ENCODE results near the gene NR2F2.

Gene NR2F2

DNA sequence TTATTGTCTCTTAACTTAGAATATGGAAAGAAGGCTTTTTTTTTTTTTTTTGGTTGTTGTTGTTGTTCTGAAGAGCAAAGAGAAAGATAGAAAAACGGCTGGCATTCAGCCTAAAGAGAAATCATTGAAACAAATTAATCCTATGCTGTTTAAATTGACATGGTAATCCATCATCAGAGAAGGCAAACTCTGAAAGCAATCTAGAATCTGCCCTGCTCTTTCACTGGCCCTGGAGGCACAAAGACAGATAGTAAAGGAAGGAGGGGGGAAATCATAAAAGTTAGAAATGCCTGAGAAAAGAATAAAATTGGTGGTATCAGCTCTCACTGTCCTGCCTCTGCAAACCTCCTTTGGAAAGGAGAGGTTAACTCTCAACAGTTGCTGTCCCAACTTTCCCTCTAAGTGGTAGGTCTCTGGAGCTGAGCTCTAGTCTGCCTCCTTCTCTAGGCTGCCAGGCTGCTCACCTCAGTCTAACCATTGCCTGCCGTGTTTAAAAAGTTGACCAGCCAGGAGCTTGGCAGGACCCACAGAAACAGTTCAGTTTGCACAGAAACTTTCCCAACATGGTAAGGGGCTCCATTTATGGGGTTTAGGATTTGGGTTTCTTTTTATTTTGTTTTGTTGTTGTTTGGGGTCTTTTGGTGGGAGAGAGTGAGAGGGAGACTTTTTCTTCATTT, 13.4 kb upstream of the NR2F2 start:
- no peak for DNase-seq (ENCODE audit: low read depth in 3 of 3)

DNA sequence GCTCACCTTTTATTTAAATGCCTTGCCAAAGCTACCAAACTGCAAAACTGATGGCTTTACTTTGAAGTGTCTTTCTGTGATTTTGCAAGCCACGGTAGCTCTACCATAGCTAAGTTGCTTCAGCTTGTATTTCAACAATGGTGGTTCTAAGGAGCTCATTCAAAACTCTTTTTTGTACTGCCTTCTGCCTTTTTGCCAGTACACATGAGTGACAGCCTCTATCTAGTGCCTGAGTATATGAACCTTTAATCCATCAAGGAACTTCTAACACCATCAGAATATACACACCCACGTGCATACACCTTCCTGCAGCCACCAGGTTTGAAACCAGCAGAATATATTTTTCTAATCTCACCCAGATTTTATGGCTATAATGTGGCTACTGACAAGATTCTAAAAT, 10.4 kb upstream of the NR2F2 start:
- DNase-seq (ENCODE audit: low read depth in 3 of 3), result no peak

DNA sequence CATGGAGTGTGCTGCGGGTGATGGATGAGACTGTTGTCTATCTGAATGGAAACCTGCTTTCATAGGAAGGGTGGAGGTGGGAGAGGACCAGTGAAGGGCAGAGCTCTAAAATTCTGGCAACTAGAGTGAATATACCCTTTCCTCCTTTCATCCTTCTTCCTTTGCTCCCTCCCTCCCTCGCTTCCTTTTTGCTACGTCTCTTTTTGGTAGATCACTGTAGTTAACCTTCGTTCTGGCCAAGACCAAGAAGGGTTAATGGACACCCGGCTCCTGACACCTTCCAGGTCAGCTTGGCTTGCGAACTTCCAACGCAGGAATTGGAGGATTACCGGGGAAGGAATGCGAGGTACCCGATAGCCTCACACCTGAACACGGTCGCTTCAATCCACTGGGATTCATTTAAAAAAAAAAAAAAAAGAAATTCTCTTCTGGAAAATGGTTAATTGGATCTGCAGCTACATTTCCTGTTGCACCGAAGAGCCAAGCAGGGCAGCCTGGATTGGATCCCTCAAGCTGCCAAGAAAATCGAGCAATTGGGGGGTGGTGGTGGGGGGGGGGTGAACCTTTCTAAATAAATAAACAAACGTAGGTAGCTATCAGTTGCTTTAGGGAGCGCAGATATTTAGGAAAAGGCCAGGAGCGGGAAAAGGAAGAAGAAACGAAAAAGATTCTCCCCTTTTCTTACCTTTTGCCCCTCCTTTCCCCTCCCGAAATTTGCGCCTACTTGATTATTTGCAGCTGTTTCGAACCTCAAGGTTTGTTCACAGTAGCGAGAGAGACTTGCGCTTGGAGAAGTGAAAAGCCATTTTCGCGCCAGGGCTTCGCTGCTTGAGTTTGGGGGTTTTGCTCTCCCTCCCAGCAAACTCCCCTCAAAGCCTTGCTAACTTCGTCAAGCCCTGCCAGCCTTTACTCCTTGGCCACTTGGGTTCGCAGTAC, 9.5 kb upstream of the NR2F2 start:
- no peak for DNase-seq (ENCODE audit: low read depth in 3 of 3)

DNA sequence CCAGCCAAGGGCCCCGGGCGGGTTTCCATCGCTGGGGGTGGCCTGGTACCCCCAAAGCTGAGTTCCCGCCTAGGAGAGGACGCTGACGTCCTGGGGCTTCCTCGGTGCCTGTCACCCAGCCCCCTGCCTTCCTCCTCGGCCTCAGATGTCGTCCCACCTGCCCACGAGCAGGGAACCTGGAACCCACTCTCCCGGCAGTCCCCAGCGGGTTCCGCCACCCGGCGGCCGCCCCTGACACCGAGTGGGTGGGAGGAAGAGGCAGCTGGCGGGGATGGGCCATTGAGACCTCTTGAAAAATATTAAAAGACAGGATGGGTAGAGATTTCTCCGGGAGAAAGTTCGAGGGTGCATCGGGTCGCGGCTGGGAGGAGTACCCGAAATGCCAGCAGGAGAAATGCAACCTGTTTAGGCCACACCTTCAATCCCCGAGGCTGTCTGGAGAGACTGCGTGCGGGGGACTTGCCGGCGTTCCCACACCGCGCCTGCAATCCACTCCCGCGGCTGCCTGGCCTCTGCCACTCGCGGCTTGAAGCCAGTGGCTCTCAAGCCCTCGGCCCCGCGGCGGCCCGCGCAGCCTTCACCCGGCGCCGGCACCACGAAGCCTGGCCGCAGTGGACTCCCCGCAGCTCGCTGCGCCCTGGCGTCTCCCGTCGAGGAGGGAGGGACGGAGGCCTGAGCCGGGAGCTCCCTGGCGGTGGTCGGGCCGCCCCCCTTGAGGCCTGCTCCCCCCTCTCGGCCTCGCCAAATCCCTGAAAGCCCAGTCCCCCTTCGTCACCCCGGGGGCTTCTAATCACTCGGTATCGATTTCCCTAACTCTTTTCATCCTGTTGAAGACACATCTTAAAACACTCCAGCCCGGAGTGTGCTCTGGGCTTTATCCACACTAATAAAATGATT, 8.6 kb upstream of the NR2F2 start:
- DNase-seq (ENCODE audit: low read depth in 3 of 3), result no peak

DNA sequence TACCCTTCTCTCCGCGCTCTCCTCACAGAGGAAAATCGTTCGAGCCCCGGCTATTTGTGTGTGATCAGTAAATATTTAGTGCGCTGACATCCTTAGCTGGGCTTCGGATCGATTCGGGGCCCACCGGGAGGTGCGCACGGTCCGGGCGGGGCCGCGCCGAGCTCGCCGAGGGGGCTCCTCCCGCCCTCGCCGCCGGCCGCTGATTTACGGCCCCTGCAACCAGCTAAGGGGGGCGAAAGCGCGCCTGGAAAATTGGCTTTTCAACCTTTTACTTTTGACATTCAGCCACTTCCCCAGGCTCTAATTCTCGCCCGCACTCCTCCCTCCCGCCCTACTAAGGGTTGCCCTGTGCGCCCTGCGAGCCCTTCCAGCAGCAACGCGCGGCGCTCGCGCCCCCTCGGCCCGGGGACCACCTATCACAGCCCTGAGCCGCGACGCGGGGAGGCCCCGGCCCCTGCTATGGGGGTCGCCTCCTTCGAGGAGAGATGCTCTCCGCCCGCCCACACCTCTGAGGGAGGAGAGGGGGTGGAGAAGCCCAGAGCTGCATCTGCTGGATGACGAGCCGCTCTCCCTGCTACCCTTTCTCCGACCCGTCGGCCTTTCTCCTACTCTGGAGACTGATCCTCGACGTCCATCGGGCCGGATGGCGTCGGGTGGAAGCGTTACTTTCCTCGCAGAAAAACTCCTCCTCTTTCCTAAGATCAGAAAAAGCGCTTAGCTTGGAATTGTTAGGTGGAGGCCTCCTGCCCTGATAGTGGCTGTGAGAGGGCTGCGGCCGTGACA, 7.8 kb upstream of the NR2F2 start:
- no peak for DNase-seq (ENCODE audit: low read depth in 3 of 3)

DNA sequence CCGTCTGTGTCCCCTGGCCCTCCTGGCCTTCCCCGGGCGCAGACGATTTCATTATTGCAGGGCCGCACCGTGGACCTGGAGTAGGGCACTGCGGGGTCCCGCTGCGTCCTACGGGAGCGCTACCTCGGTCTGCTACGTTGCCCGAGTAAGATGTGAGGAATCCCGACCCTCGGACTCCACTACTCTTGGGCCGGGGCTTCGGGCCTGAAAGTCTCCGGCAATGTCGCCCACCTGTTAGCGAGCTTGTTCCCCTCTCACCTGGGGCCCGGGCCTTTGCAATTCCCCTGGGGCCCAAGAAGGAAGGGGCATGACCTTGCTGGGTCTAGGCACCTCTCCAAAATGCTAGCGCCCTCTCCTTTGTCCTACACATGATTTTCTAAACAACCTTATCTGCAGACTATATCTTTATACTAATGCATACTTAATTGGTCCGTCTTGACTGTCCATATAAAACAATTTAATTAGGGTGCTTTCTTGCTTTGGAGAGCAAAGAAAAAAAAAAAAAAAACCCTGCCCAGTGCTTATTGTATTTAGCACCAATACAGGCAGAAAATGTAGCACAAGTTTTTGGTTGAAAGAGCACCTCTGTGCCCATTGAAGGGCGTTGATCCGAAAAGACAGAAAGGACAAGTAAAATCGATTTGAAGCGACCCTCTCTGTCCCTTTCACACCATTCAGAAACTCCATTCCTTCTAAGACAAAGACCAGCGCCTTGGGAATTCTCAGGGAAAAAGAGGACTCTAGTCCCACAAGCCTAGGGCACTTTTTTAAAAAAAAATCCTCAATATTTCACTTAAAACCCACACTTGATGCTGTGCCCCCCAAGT, 7.0 kb upstream of the NR2F2 start:
- DNase-seq (ENCODE audit: low read depth in 3 of 3), result no peak

DNA sequence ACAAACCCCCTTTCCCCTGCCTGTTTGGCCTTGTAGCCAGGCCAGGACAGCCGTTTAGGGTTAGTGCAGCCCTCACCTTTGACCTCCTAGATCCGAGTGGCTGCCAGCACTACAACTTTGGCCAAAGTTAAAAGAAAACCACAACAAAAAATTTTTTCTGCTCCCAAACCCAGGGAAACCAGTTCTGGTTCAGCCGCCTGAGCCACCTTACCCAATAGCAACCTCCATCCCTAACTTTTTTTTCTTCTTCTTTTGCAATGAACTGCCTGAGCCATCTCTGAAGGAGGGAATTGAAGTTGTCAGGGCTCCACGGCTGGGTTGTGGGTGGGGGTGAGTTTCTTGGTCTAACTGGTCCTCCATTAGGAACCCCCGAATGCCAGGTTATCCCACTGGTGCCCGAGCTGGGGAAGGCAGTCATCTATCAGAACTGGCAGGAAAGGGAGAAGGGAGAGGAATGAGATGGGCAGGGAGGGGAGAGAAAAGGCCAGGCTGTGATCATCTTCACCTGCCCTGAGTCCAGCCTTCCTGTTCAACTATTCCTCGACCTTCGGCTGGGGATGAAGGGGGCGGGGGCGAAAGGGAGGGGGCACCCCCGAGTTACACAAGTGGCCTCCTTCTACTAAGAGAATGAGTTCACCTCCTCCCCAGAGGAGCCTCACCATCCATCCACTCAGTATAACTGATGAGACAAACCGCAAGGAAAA, 6.2 kb upstream of the NR2F2 start:
- no peak for DNase-seq (ENCODE audit: low read depth in 3 of 3)

DNA sequence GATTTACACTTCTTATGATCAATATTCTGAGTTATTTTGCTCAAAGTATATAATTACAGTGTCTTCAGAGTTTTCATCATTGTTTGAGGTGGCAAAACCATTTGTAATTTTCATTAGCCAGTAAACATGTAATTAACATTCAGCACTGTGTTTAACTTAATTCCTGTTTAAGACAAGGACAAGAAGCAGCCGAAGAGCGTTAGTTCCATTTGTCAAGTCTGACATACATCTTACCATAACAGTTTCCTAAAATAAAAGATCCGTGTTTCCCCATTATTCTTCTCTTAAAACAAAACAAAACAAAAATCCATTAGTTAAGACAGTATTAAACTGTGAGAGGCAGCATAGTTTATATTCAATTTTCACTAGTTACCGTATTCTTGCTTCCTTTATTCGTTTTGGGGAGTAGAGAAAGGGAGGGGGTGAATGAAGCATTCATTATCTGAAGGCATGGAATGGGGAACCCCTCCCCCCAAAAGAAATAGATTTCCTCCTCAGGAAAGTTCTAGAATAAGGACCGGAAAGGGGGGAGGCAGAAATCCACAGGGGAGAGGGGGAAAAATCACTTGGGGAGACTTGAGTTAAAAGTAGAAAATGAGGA, 5.5 kb upstream of the NR2F2 start:
- no peak for DNase-seq (ENCODE audit: low read depth in 3 of 3)

DNA sequence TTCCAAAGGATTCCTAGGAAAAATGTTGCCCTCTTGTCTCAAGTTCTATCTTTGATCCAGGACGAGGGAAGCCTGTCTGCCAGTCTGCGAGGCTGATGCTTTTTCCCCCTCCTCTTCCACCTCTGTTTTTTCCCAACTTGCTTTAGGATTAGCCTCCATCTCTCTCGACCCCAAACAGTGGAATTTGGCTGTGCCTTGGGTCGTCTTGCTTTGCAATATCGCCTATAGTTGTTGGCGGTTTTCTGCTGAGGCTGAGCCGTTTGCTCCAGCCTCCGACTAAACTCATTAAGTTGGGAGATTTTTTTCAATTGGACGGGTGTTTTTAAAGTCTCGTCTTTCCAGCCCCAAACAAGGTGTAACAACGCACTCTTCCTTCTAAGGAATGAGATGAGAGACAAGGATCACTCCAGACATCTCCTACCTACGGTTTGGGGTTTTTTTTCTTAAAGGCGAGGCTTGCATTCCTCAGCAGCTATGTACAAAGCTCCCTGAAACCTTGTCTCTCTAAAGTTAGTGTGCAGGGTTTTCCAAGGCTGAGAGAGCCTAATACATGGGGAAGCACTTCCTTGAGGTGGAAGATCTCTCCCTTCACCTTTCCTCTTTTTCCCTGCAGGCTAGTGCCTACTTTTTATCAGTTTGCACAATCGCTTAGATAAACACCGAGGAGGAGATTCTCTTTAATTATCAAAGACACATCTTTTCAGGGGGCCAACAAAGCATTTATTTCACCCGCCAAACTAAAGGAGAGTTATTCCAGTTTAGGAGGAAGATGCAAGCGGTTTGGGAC, 4.8 kb upstream of the NR2F2 start:
- DNase-seq (ENCODE audit: low read depth in 3 of 3), result no peak

DNA sequence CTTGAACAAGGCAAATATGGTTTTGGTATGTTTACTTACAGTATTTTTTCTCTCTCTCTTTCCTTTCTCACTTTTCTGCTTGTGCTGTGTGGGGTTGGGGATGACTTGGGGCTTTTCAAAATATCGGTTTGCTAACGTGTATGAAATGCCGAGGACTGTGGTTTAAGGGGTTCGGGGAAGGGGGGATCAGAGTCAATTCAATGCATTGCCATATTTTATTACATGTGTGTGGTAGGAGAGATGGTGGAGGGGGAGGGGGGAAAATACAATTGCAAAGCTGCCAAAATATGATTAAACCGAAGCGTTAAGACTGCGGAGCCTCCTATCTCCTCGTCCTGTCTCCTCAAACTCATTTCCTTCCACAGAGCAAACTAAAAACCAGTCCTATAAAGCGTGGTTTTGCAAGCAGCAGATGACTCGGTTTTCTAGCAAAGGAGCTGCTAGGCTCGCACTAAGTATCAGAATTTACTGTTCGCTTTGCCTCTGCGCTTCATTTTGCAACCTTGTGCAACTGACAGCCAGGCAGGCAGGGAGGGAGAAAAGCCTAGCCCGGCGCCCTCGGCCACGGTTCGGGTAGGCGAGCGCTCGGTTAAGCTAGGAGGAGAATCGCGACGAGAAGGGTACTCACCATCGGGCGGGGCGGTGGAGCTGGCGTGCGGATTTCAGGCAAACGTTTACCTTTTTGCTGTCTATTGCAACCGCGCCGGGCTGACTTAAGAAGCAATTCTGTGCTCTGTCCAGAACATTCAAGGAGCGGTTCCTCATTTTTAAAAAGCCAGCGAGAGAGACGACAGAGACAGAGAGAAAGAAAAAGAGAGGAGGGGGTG, 4.0 kb upstream of the NR2F2 start:
- DNase-seq (ENCODE audit: low read depth in 3 of 3), result no peak

DNA sequence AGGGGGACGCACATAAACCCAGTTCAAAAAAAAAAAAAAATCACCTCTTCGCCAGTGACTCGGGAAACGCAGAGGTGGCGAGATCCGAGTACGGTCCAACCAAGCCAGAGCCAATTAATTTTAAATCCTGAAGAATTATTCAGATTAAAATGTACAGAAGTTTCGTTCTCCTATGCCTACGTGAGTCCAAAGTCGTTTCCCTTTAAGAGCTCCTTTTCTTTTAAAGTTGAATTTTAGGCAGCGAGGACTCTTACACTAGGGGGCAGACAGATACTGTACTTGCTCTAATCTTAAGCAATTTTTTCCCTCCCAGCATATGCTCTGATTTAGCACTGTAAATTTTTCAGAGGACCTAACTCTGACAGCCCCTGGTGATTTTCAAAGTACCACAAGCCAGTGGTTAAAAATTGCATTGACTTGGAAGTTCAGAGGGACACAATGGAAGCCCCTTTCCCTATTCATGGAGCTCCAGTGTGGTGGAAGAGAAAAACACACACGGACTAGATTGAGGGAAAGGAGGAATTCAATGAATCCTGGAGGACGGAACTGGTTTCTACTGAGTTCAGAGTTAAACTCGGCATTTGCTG, 3.3 kb upstream of the NR2F2 start:
- no peak for DNase-seq (ENCODE audit: low read depth in 3 of 3)

DNA sequence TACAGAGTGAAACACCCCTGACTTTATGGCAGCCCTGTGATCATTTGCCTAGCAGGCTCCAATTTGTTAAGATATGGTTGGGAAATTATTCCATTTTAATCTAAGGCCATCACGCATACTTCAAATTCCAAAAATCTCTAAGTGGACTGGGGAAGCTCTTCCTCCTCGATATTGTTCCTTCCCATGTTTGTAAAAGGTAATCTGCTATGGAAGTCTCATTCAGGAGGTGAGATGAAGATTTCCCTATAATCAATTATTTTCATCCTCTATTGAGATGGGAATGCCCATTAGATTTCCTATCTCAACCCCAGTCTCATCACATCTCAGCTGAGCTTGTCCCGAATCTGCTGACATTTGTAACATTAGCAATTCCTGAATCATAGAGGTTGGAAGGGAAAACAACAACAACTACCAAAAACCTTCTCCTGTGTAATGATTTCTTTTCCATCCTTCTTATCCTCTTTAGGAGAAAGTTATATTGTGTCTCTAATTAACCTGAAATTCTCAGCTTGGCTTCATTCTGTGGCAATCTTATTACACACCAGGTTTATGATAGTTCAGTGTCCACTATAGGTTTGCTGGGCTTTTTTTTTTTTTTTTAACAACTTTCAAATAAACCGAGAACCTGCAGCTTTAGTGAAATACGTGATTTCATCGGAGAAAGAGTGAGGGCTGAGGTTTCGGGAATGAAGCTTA, 2.2 kb upstream of the NR2F2 start:
- no peak for DNase-seq (ENCODE audit: low read depth in 3 of 3)

DNA sequence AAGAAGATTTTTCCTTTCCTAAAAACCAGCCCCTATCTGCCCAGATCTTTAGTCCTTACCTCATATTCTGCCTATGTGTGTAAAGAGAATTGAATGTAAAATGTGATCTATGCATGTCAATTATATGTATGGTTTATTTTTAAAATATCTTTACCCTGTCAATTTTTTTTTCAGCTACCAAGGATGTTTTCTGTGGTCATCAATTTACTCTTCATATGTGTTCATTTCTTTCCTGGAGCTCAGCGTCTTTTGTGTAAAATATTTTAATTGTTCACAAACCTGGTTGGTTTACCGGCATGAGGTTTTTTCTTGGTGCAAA, 1.7 kb upstream of the NR2F2 start:
- no peak for DNase-seq (ENCODE audit: low read depth in 3 of 3)

DNA sequence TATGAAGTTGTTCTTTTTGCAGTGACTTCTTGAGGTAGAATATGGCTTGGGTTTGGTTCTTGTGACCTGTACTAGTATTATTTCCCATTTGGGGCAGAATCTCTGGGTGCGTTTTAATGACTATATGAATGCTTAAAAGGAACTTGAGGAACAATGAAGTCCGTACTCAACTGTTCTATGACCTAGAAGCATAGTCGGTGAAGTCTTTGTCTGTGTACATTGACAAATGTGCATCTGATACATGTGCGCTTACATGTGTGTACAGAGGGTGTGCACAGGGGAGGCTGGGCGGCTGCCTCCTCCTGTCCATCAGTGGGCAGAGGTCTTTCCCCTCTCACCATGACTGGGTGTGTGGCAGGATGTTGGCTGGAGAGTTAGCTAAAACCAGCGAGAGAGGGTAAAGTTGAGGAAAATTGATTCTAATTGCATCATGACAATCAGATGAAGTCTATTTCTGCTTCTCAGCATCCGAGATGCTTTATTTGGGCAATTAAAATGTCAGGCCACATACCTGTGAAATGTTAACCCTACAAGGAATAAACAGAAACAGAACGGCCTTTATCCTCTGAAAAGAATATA, 1.0 kb upstream of the NR2F2 start:
- no peak for DNase-seq (ENCODE audit: low read depth in 3 of 3)

DNA sequence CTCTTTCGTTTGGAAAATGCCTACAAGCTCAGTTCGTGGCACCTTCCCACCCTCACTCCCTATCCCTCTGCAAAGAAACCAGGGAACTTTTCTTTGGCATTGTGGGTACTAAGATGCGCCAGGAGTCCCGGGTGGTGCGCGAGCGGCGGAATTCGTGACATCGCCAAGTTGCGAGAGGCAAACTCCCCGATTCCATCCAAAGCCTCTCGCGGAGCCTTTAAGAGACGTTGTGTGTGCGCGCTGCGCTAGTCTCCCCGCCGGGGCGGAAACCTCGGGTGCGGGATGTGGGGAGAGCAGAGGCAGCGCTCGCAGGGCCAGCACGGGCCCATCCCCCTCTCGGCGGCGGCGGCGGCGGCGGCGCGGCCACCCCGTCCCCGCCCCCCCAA, 443 bp upstream of the NR2F2 start:
- DNase-seq (ENCODE audit: low read depth in 3 of 3), result no peak

DNA sequence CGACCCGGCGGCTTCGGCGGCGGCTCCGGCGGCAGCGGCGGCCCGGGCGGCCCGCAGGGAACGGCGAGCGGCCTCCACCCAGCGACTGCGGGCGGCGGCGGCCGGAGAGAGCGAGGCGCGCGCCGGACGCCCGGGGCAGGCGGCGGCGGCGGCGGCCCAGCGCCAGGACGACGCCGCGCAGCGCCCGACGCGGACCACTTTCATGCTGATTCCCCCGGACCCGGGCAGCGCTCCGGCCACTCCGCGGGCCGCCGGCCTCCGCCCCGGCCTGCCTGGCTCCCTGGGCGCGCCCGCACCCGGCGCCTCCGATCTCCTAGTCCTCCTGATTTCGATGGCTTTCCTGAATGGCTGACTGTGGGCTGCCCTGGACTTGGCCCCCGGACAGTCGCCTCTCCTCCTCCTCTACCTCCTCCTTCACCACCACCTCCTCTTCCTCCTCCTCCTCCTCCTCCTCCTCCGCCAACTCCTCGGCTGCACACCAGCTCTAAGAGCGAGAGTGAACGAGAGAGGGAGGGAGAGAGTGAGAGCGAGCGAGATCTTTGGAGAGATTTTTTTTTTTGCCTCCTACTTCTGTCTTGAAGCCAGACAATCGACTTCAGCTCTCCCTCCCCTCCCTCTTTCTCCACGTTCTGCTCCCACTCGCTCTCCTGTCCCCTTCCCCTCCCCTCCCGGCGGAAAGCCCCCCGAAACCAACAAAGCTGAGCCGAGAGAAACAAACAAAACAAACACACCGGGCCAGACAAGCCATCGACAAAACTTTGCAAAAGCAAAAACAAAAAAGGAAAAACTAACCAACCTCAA, 844 bp downstream of the NR2F2 start:
- no peak for DNase-seq (ENCODE audit: low read depth in 3 of 3)

Measured in stimulated activated CD4-positive, alpha-beta T cell treated with anti-CD3 and anti-CD28 coated beads, TNF-alpha, amount 100 ng/mL, for 48 hours (primary cell).